HG03280 (cell line): ENCODE data around the gene MRPL19.

Source experiments
- ATAC-seq: cut with Tn5 transposase; IDR thresholded peaks from one replicate; pipeline ENCODE4 v1.9.1; 2021; ENCODE audit warnings: mild to moderate bottlenecking, moderate library complexity; ENCODE audit not compliant: unreplicated experiment

Gene MRPL19

GRCh38 chr2:75728614-75729419 lies 82.2 kb downstream of the MRPL19 start:
- ATAC-seq = no peak

GRCh38 chr2:75729861-75730260 lies 83.3 kb downstream of the MRPL19 start:
- no peak for ATAC-seq

- ATAC-seq = no peak
These were observed 89.7 kb downstream of the MRPL19 start for GRCh38 chr2:75736276-75736675.

- ATAC-seq = no peak
These were observed 91.4 kb downstream of the MRPL19 start for GRCh38 chr2:75737961-75738360.
